DOHH2 (cell line): Measurements from ENCODE around the gene TMC8.
A peak's percentile ranks its signal among the peaks of the same experiment; 100 is the strongest.

Source experiments
- CTCF ChIP-seq: fragments of 200-600 bp; sonication (generic); IDR thresholded peaks from one replicate; pipeline ENCODE4 v1.5.1; 2014; ENCODE audit warnings: antibody characterized with exemption, mild to moderate bottlenecking, low read depth, low read length; ENCODE audit not compliant: poor library complexity, severe bottlenecking
- EZH2phosphoT487 ChIP-seq: fragments of 200-600 bp; sonication (generic); IDR thresholded peaks from 2 replicates; pipeline ENCODE4 v1.6.1; 2017; ENCODE audit warnings: borderline replicate concordance, mild to moderate bottlenecking, antibody characterized with exemption, low read length, moderate library complexity, mixed read lengths

- TF ChIP-seq CTCF (peak; percentile 99), EZH2phosphoT487 (no peak)
These were observed 46.0 kb downstream of the TMC8 start for GRCh38 chr17:78176548-78177025.
